Cardiac muscle cell (in vitro differentiated cells and primary cell): ENCODE data around the gene MACROD1. TPM values are rescaled to one million over a fixed set of nuclear protein-coding genes. Genes with fewer than 3 reads are reported as not detected.

Experiments
- DNase-seq, 2 donors: peaks; one replicate each; pipeline versions ENCODE4 v3.0.0 to v3.0.0-alpha.2; 2010 to 2017; ENCODE audit warnings: low read depth in 1 of 2, low spot score in 1 of 2
- H3K27ac ChIP-seq: fragments of 200-600 bp; sonication (generic); 2 replicates; pipeline ENCODE4 v1.5.1; 2016
- H3K27me3 ChIP-seq: fragments of 200-600 bp; sonication (generic); 2 replicates; pipeline ENCODE4 v1.6.0; 2016; ENCODE audit warnings: control low read depth
- H3K36me3 ChIP-seq: fragments of 200-600 bp; sonication (generic); 2 replicates; pipeline ENCODE4 v1.5.1; 2016; ENCODE audit warnings: control low read depth
- H3K4me1 ChIP-seq: fragments of 200-600 bp; sonication (generic); 2 replicates; pipeline ENCODE4 v1.8.1; 2017; ENCODE audit warnings: low read depth, mild to moderate bottlenecking, mixed run types
- H3K4me3 ChIP-seq: fragments of 200-600 bp; sonication (generic); 2 replicates; pipeline ENCODE4 v1.5.1; 2016; ENCODE audit warnings: mild to moderate bottlenecking
- H3K9me3 ChIP-seq: fragments of 200-600 bp; sonication (generic); 2 replicates; pipeline ENCODE4 v1.5.1; 2017; ENCODE audit warnings: low read depth, mild to moderate bottlenecking, control low read depth
- CTCF ChIP-seq: IDR thresholded peaks from 2 replicates; pipeline ENCODE4 v1.5.1; 2012; ENCODE audit warnings: low read depth, mild to moderate bottlenecking, low read length
- polyA plus RNA-seq: library from polyadenylated mRNA; unstranded; fragments of >200 nt; fragmentation: Nextera tagmentation; extraction: Ambion mirVana; gene quantifications from 2 replicates; pipeline ENCODE4 v1.2.1, GENCODE V29; 2016
- total RNA-seq: library from RNA; depleted of rRNA; stranded (reverse); fragments of >200 nt; gene quantifications from 2 replicates; pipeline ENCODE4 v1.2.3, GENCODE V29; 2016

Gene MACROD1
- total and polyA plus RNA-seq, 2 experiments from 2014 or later, result 134 to 156 TPM

- TF ChIP-seq CTCF, result no peak
- DNase-seq, result no peak
- Histone ChIP-seq H3K9me3 (no peaks in the 10 kb centered on the region), H3K4me3 (no peak overlapping the region), H3K27me3 (no peaks in the 10 kb centered on the region), H3K27ac (no peak overlapping the region), H3K4me1 (no peaks in the 10 kb centered on the region), H3K36me3 (peaks cover 80% of the 10 kb centered on the region)
These were observed 32.6 kb upstream of the MACROD1 start for GRCh38 chr11:64198511-64198910.

- no peaks in the 10 kb centered on the region for H3K4me1 ChIP-seq
- H3K36me3 ChIP-seq, result peaks cover 72% of the 10 kb centered on the region
- DNase-seq, result no peak
- TF ChIP-seq CTCF, result no peak
- no peak overlapping the region for H3K27ac ChIP-seq
- no peaks in the 10 kb centered on the region for H3K27me3 ChIP-seq
- no peaks in the 10 kb centered on the region for H3K9me3 ChIP-seq
- no peak overlapping the region for H3K4me3 ChIP-seq
These were observed 30.7 kb upstream of the MACROD1 start for GRCh38 chr11:64196626-64197025.

GRCh38 chr11:64192434-64192833 is 26.5 kb upstream of the MACROD1 start:
- Histone ChIP-seq H3K4me1 (peaks cover 9% of the 10 kb centered on the region), H3K27me3 (no peaks in the 10 kb centered on the region), H3K27ac (no peak overlapping the region), H3K4me3 (no peak overlapping the region), H3K36me3 (peaks cover 40% of the 10 kb centered on the region), H3K9me3 (no peaks in the 10 kb centered on the region)
- TF ChIP-seq CTCF, result no peak
- no peak for DNase-seq

- no peak overlapping the region for H3K4me3 ChIP-seq
- no peaks in the 10 kb centered on the region for H3K36me3 ChIP-seq
- H3K27ac ChIP-seq, result no peak overlapping the region
- peaks cover 14% of the 10 kb centered on the region for H3K4me1 ChIP-seq
- TF ChIP-seq CTCF, result no peak
- peak in 1 of 2 donors; percentile 28 for DNase-seq
- H3K9me3 ChIP-seq, result no peaks in the 10 kb centered on the region
- H3K27me3 ChIP-seq, result no peaks in the 10 kb centered on the region
These were observed 20.7 kb upstream of the MACROD1 start for GRCh38 chr11:64186492-64187165.

GRCh38 chr11:64185693-64186491 is 20.0 kb upstream of the MACROD1 start, which contains the start of gene STIP1:
Gene STIP1 (plus strand): TSS chr11:64186171. CDS start chr11:64186262, 91 bp downstream.
- H3K4me1 ChIP-seq, result peaks cover 20% of the 10 kb centered on the region
- TF ChIP-seq CTCF, result peak; percentile 48
- H3K27me3 ChIP-seq, result no peaks in the 10 kb centered on the region
- H3K9me3 ChIP-seq, result no peaks in the 10 kb centered on the region
- peak within 1 kb of the TSS; percentile 93 for H3K27ac ChIP-seq
- H3K36me3 ChIP-seq, result no peaks in the 10 kb centered on the region
- peak within 1 kb of the TSS; percentile 45 for H3K4me3 ChIP-seq
- peak; percentile 100 for DNase-seq
